RWPE1 (cell line): ENCODE results near the gene PRKN.

Experiments used
- CTCF ChIA-PET: fragments of 350-600 bp; sonication (Branson Sonifier 250); formaldehyde crosslinking; extraction: SDS; loops from one replicate; lab custom pipeline; 2021; lab: Yijun Ruan, JAX
- POLR2A ChIA-PET: fragments of 400-600 bp; formaldehyde crosslinking; extraction: SDS; loops from one replicate; lab custom pipeline; 2020; ENCODE audit warnings: antibody characterized with exemption; ENCODE audit not compliant: low non-redundant PET; lab: Yijun Ruan, JAX
- DNase-seq: peaks from one replicate; pipeline ENCODE4 v3.0.0; 2012; ENCODE audit warnings: low spot score
- H3K27ac ChIP-seq: fragments of 450-650 bp; 2 replicates; pipeline ENCODE4 v1.5.1; 2017
- TF ChIP-seq, protein P1 (sequence below): fragments of 450-650 bp; conservative IDR thresholded peaks from 2 replicates; pipeline ENCODE4 v1.5.1; 2017; ENCODE audit warnings: low read depth, mild to moderate bottlenecking

Gene PRKN

DNA sequence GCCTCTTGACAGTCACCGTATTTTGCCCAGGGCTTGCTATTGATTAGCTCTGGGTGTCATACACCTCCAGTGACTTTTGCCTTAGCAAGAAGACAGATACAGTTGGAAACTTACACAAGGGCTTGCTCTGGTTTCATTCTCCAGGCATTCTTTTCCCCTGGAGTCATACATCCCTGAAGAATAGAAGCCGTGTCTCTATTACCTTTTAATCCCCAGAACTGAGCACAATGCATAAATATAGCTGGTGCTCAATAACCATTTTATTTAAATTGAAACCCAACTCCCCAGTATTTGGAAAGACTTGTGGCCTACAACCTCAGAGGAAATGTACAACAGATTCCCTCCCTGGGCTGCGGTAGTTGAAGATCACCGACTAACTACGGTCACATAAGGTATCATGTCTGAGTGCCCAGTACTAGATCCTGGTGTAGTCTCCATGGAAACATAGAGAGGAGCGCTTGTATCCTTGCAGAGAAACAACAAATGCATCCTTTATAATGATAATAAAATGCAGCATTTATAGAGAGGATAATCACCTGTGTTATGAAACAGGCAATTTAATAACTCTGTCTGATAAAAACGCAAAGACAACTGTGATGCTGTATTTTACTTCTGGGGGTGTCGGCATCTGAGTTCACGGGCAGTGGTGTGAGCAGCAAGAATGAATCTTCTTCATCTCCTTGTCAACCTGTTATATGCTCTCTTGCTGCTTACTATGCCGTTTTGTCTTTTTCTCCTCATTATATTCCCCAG, 1052.5 kb downstream of the PRKN start:
- POLR2A ChIA-PET: no interaction called here
- DNase-seq: no peak
- TF ChIP-seq, protein P1, sequence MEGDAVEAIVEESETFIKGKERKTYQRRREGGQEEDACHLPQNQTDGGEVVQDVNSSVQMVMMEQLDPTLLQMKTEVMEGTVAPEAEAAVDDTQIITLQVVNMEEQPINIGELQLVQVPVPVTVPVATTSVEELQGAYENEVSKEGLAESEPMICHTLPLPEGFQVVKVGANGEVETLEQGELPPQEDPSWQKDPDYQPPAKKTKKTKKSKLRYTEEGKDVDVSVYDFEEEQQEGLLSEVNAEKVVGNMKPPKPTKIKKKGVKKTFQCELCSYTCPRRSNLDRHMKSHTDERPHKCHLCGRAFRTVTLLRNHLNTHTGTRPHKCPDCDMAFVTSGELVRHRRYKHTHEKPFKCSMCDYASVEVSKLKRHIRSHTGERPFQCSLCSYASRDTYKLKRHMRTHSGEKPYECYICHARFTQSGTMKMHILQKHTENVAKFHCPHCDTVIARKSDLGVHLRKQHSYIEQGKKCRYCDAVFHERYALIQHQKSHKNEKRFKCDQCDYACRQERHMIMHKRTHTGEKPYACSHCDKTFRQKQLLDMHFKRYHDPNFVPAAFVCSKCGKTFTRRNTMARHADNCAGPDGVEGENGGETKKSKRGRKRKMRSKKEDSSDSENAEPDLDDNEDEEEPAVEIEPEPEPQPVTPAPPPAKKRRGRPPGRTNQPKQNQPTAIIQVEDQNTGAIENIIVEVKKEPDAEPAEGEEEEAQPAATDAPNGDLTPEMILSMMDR: no peak
- no peak overlapping the region for H3K27ac ChIP-seq
- CTCF ChIA-PET: no interaction called here

DNA sequence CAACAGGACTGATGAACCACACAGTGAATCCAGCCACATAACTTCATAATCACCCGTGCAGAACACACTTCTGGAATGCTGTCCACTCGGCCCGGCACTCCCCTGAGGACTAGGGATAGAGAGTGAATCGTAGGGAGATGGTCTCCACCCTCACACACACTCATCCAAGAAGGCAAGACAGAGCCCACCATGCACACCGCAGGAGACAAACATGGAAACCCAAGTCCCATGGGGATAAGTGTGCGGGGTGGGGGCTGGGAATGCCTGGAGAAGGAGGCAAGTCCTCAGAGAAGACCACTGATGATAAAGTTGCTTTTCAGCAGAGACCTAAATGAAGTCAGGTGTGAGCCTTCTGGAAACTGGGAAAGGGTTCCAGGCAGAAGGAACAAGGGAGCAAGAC, 1054.5 kb downstream of the PRKN start:
- no peak overlapping the region for H3K27ac ChIP-seq
- TF ChIP-seq, protein P1: no peak
- ChIA-PET CTCF (no interaction called here), POLR2A (no interaction called here)
- DNase-seq: no peak

DNA sequence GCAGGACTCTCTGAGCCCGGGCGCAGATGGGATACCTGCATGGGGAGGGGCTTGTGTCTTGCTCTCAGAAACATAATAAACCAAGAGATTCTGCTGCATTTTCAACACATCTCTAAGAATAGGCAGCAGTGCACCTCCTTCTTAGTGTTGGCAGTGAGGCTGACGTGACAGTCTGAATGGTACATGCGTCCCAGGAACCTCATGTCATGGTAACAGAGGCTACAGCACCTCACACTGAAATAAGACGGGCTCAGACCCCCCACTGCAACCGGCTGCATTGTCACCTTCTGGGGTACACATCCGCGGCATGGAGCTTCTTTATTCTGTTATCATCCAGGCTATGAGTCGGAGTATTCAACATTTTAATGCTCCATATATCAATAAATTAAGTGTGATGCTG, 1056.4 kb downstream of the PRKN start:
- ChIA-PET POLR2A (no interaction called here), CTCF (no interaction called here)
- H3K27ac ChIP-seq: no peak overlapping the region
- TF ChIP-seq, protein P1: no peak
- no peak for DNase-seq

DNA sequence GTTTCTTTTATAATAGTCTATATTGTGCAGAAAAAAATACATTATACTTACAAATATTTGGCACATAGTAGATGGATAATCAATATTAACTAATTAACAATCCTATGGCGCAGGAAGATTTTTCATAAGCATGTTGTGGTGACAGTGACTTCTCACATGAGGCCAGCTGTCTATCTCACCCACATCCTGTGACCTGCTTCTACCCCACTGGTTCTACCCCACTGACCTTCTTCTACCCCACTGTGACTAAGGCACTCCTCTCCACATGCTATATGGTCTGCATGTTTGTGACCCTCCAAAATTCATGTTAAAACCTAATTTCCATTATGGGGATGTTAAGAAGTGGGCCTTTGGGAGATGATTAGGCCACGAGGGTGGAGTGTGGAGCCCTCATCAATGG, 1058.9 kb downstream of the PRKN start:
- ChIA-PET POLR2A (no interaction called here), CTCF (no interaction called here)
- no peak overlapping the region for H3K27ac ChIP-seq
- no peak for DNase-seq
- TF ChIP-seq, protein P1: no peak

- ChIA-PET CTCF (no interaction called here), POLR2A (no interaction called here)
- no peak overlapping the region for H3K27ac ChIP-seq
- DNase-seq: no peak
- TF ChIP-seq, protein P1: no peak
Measured at GRCh38 chr6:161667957-161668356, 1059.6 kb downstream of the PRKN start.

DNA sequence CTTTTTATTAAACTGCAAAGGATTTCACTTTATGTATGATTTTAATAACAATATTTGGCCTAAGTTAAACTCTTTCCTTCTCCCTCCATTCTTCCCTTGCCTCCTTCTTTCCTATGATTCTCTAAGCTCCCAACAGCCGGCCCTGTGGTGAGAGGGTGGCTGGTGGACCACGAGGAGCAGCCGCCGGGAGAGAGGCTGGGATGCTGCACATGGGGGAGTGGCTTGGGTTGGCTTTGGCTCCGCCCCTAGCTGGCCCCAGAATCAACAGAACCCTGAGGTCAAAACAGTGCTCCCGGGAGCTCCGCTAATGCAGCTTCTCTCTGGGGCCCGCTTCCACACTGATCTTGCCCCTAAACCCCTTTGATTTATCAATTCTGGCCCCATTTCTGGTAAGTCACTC, 1063.9 kb downstream of the PRKN start:
- no peak for DNase-seq
- ChIA-PET POLR2A (no interaction called here), CTCF (interaction anchor here (0.9 kb wide), 1 partner anchor 14 kb away, joined by 4 read pairs; no protein-coding TSS in a partner anchor)
- TF ChIP-seq, protein P1: no peak
- H3K27ac ChIP-seq: no peak overlapping the region
